Thyroid gland (tissue), 4 donors: ENCODE results near the gene PTAR1. TPM values are rescaled to one million over a fixed set of nuclear protein-coding genes. Genes with fewer than 3 reads are reported as not detected.
"Not testable (repeated sequence)": the region's sequence is repeated elsewhere in the genome, so short reads cannot be mapped to it uniquely, and the experiment has no call there.

Experiments
- DNase-seq, 2 donors: peaks; one replicate each; pipeline ENCODE4 v3.0.0-alpha.2; 2019
- H3K27ac ChIP-seq, 3 donors: fragments of 200-600 bp; sonication (generic); 1 replicate in 2 of 3; 2 replicates in 1 of 3; pipeline ENCODE4 v1.5.1; 2016 to 2019; ENCODE audit warnings: mild to moderate bottlenecking in 1 of 3, moderate library complexity in 1 of 3
- H3K27me3 ChIP-seq: fragments of 200-600 bp; sonication (generic); one replicate; pipeline ENCODE4 v1.5.1; 2019
- H3K36me3 ChIP-seq, 2 donors: fragments of 200-600 bp; sonication (generic); one replicate each; pipeline ENCODE4 v1.5.1; 2016 to 2019
- H3K4me1 ChIP-seq, 2 donors: fragments of 200-600 bp; sonication (generic); one replicate each; pipeline ENCODE4 v1.5.1; 2017 to 2019
- H3K4me3 ChIP-seq, 3 donors: fragments of 200-600 bp; sonication (generic); replicated peaks in 1 of 3; 1 replicate in 2 of 3; 2 replicates in 1 of 3; pipeline ENCODE4 v1.5.1; 2016; ENCODE audit warnings: mild to moderate bottlenecking in 1 of 3
- H3K9me3 ChIP-seq: fragments of 200-600 bp; sonication (generic); one replicate; pipeline ENCODE4 v1.5.1; 2017
- CTCF ChIP-seq, 6 experiments: fragments of 200-600 bp in 3 of 6; fragments of 450-650 bp in 3 of 6; sonication (generic) in 3 of 6; IDR thresholded peaks; one replicate each; pipeline ENCODE4 v1.5.1; 2016 to 2019; ENCODE audit warnings: antibody characterized with exemption in 6 of 6, mild to moderate bottlenecking in 2 of 6, inconsistent platforms in 1 of 6, moderate library complexity in 1 of 6
- POLR2A ChIP-seq, 2 donors: fragments of 450-650 bp; IDR thresholded peaks; one replicate each; pipeline ENCODE4 v1.6.1; 2017; ENCODE audit warnings: antibody characterized with exemption in 2 of 2, mild to moderate bottlenecking in 2 of 2, moderate library complexity in 1 of 2
- WGBS, 2 donors: methylation state at CpG; one replicate each; pipeline ENCODE4 v1.1.5; 2017; 5-methylcytosine and 5-hydroxymethylcytosine counted together
- intact Hi-C: fragments of 100-400 bp; cut with DNase I; formaldehyde crosslinking; loops from one replicate; pipeline ENCODE4 v1.15.1; 2023
- total RNA-seq, 4 donors: library from RNA; depleted of rRNA; stranded (reverse); fragments of >200 nt; gene quantifications; one replicate each; pipeline ENCODE4 v1.2.3, GENCODE V29; 2016

PTAR1 gene
- 10 to 100 TPM; 67.9 to 80.9 (median 74.5) TPM for total RNA-seq

- TF ChIP-seq CTCF (IDR thresholded peaks at IDR 0.05) (no peak), POLR2A (IDR thresholded peaks at IDR 0.05) (peak in 1 of 2 donors; percentile 87)
- Histone ChIP-seq H3K4me1 (peaks cover 0 to 4% of the 10 kb centered on the region in 2 donors), H3K4me3 (peak within 1 kb of the TSS; percentile 13 to 92 (median 36)), H3K36me3 (no peaks in the 10 kb centered on the region), H3K9me3 (no peaks in the 10 kb centered on the region), H3K27me3 (no peaks in the 10 kb centered on the region), H3K27ac (peak within 1 kb of the TSS; percentile 77 to 95 (median 87))
- WGBS, 2 donors, result 0% methylated on average over 24 to 47 of the region's 98 CpGs
- DNase-seq, result peak; percentile 90 to 92
- intact Hi-C loops, result no loop called here
Measured at GRCh38 chr9:69759421-69760277, at the start of gene PTAR1. Gene PTAR1 (minus strand): TSS chr9:69760011. CDS start chr9:69759938, 73 bp downstream.

GRCh38 chr9:69809304-69809863, 49.6 kb upstream of the PTAR1 start:
- no peaks in the 10 kb centered on the region for H3K36me3 ChIP-seq
- H3K27ac ChIP-seq, result no peak overlapping the region
- DNase-seq, result peak in 1 of 2 donors; percentile 2
- no peak for TF ChIP-seq POLR2A (IDR thresholded peaks at IDR 0.05)
- TF ChIP-seq CTCF (IDR thresholded peaks at IDR 0.05), result peak in 1 of 6 experiments; percentile 16
- no peaks in the 10 kb centered on the region for H3K27me3 ChIP-seq
- no peak overlapping the region for H3K4me3 ChIP-seq
- H3K4me1 ChIP-seq, result no peaks in the 10 kb centered on the region
- intact Hi-C loops, result no loop called here
- no peaks in the 10 kb centered on the region for H3K9me3 ChIP-seq
- WGBS, 2 donors, result 74 to 77% methylated on average over 8 of the region's 8 CpGs

GRCh38 chr9:69806627-69807026, 46.8 kb upstream of the PTAR1 start:
- H3K4me1 ChIP-seq, result no peaks in the 10 kb centered on the region
- H3K36me3 ChIP-seq, result no peaks in the 10 kb centered on the region
- no peaks in the 10 kb centered on the region for H3K27me3 ChIP-seq
- 85 to 87% methylated on average over 6 of the region's 6 CpGs for WGBS, 2 donors
- H3K27ac ChIP-seq, result no peak overlapping the region
- intact Hi-C loops, result no loop called here
- no peak overlapping the region for H3K4me3 ChIP-seq
- DNase-seq, result no peak
- TF ChIP-seq CTCF (IDR thresholded peaks at IDR 0.05) (no peak), POLR2A (IDR thresholded peaks at IDR 0.05) (no peak)
- no peaks in the 10 kb centered on the region for H3K9me3 ChIP-seq

- Histone ChIP-seq H3K27ac (no peak overlapping the region), H3K9me3 (no peaks in the 10 kb centered on the region), H3K36me3 (no peaks in the 10 kb centered on the region), H3K4me1 (no peaks in the 10 kb centered on the region), H3K4me3 (no peak overlapping the region), H3K27me3 (no peaks in the 10 kb centered on the region)
- 64 to 70% methylated on average over 3 of the region's 3 CpGs for WGBS, 2 donors
- intact Hi-C loops, result no loop called here
- TF ChIP-seq POLR2A (IDR thresholded peaks at IDR 0.05) (no peak), CTCF (IDR thresholded peaks at IDR 0.05) (no peak)
- DNase-seq, result peak in 1 of 2 donors; percentile 12
Measured at GRCh38 chr9:69805962-69806515, 46.2 kb upstream of the PTAR1 start.

GRCh38 chr9:69801989-69802388, 42.2 kb upstream of the PTAR1 start:
- Histone ChIP-seq H3K4me1 (no peaks in the 10 kb centered on the region), H3K4me3 (no peak overlapping the region), H3K27ac (no peak overlapping the region), H3K36me3 (no peaks in the 10 kb centered on the region), H3K9me3 (no peaks in the 10 kb centered on the region), H3K27me3 (no peaks in the 10 kb centered on the region)
- DNase-seq, result no peak
- 96% methylated on average over 2 of the region's 2 CpGs for WGBS, 2 donors
- TF ChIP-seq POLR2A (IDR thresholded peaks at IDR 0.05), result no peak
- no peak for TF ChIP-seq CTCF (IDR thresholded peaks at IDR 0.05)
- intact Hi-C loops, result no loop called here

GRCh38 chr9:69800027-69800426, 40.2 kb upstream of the PTAR1 start:
- H3K27ac ChIP-seq, H3K4me1 ChIP-seq, H3K36me3 ChIP-seq, H3K9me3 ChIP-seq, H3K4me3 ChIP-seq, DNase-seq, H3K27me3 ChIP-seq, intact Hi-C loops: not testable (repeated sequence)
- 47 to 51% methylated on average over 5 of the region's 5 CpGs for whole genome bisulfite sequencing, 2 donors

GRCh38 chr9:69799521-69799920, 39.7 kb upstream of the PTAR1 start:
- H3K4me3 ChIP-seq, intact Hi-C loops, DNase-seq: not testable (repeated sequence)

More at GRCh38 chr9:69799521-69799920, 39.7 kb upstream of the PTAR1 start:
- not testable (repeated sequence) for H3K36me3 ChIP-seq, H3K4me1 ChIP-seq, H3K9me3 ChIP-seq, H3K27ac ChIP-seq, H3K27me3 ChIP-seq
- WGBS, 2 donors, result 91 to 94% methylated on average over 17 to 18 of the region's 18 CpGs
